IMR-90 (cell line): ENCODE results near the gene CHI3L1. TPM values are rescaled to one million over a fixed set of nuclear protein-coding genes. Genes with fewer than 3 reads are reported as not detected.

Experiments
- ATAC-seq: fragments of 200-7000 bp; cut with Tn5 transposase; 2 replicates; pipeline ENCODE4 v1.9.1; 2020; ENCODE audit warnings: low read depth, mild to moderate bottlenecking, moderate library complexity
- BruUV-seq: library from RNA; stranded (reverse); fragments of 400-500 nt; replicated peaks from 2 replicates; lab custom pipeline; 2021; lab: Mats Ljungman, UMichigan
- CTCF ChIA-PET: fragments of 300-600 bp; formaldehyde crosslinking; extraction: SDS; loops from one replicate; lab custom pipeline; 2021; ENCODE audit warnings: antibody characterized with exemption; lab: Yijun Ruan, JAX
- POLR2A ChIA-PET: fragments of 300-600 bp; sonication (Branson Sonifier 250); formaldehyde crosslinking; loops from one replicate; lab custom pipeline; 2022; ENCODE audit warnings: antibody characterized with exemption; ENCODE audit not compliant: unreplicated experiment; lab: Charles Lee
- DNase-seq: peaks from one replicate; pipeline ENCODE4 v3.0.0; 2013
- H2AFZ ChIP-seq: replicated peaks from 2 replicates; pipeline ENCODE3; 2013; ENCODE audit warnings: low read length, mild to moderate bottlenecking; ENCODE audit not compliant: poor library complexity
- H2AK5ac ChIP-seq: 2 replicates; pipeline ENCODE4 v1.6.1; 2013; ENCODE audit warnings: low read depth, low read length, inconsistent platforms
- H2AK9ac ChIP-seq: replicated peaks from 2 replicates; pipeline ENCODE3; 2013; ENCODE audit warnings: mild to moderate bottlenecking, low read depth, low read length, moderate library complexity; ENCODE audit not compliant: poor library complexity
- H2BK120ac ChIP-seq: 2 replicates; pipeline ENCODE4 v1.6.1; 2013; ENCODE audit warnings: low read depth, low read length, inconsistent platforms
- H2BK15ac ChIP-seq: 3 replicates; pipeline ENCODE4 v1.6.1; 2013; ENCODE audit warnings: low read depth, low read length, inconsistent platforms
- H2BK20ac ChIP-seq: 2 replicates; pipeline ENCODE4 v1.6.1; 2013; ENCODE audit warnings: low read depth, mild to moderate bottlenecking, inconsistent platforms, low read length, moderate library complexity
- H2BK5ac ChIP-seq: 2 replicates; pipeline ENCODE4 v1.6.1; 2013; ENCODE audit warnings: mild to moderate bottlenecking, low read depth, low read length, inconsistent platforms; ENCODE audit not compliant: poor library complexity, severe bottlenecking
- H3K14ac ChIP-seq: replicated peaks from 2 replicates; pipeline ENCODE4 v1.6.1; 2013; ENCODE audit warnings: low read depth, low read length, inconsistent platforms
- H3K18ac ChIP-seq: 2 replicates; pipeline ENCODE4 v1.6.1; 2013; ENCODE audit warnings: low read depth, low read length, control low read depth
- H3K23ac ChIP-seq: 2 replicates; pipeline ENCODE4 v1.6.1; 2013; ENCODE audit warnings: low read depth, low read length, inconsistent platforms
- H3K27ac ChIP-seq: 2 replicates; pipeline ENCODE4 v1.5.1; 2013; ENCODE audit warnings: mild to moderate bottlenecking, control low read depth, low read length; ENCODE audit not compliant: insufficient read depth
- H3K27me3 ChIP-seq: 2 replicates; pipeline ENCODE4 v1.6.1; 2013; ENCODE audit warnings: low read length; ENCODE audit not compliant: control insufficient read depth, insufficient read depth
- H3K36me3 ChIP-seq: 2 replicates; pipeline ENCODE4 v1.6.1; 2013; ENCODE audit warnings: low read length, mixed read lengths; ENCODE audit not compliant: control insufficient read depth, insufficient read depth
- H3K4ac ChIP-seq: 2 replicates; pipeline ENCODE4 v1.6.1; 2013; ENCODE audit warnings: low read depth, low read length, inconsistent platforms
- H3K4me1 ChIP-seq: 2 replicates; pipeline ENCODE4 v1.6.1; 2013; ENCODE audit warnings: low read length, mixed read lengths; ENCODE audit not compliant: control insufficient read depth, insufficient read depth
- H3K4me2 ChIP-seq: 2 replicates; pipeline ENCODE4 v1.6.1; 2013; ENCODE audit warnings: low read depth, mild to moderate bottlenecking, control low read depth, low read length, moderate library complexity
- H3K4me3 ChIP-seq: 2 replicates; pipeline ENCODE4 v1.5.1; 2013; ENCODE audit warnings: low read depth, mild to moderate bottlenecking, control low read depth, low read length, moderate library complexity; ENCODE audit not compliant: insufficient read depth
- H3K56ac ChIP-seq: 2 replicates; pipeline ENCODE4 v1.6.1; 2013; ENCODE audit warnings: low read length, inconsistent platforms; ENCODE audit not compliant: insufficient read depth; ENCODE audit errors: extremely low read depth
- H3K79me1 ChIP-seq, 2 experiments: 2 replicates each; pipeline ENCODE4 v1.6.1; 2013; ENCODE audit warnings: low read length in 2 of 2, inconsistent platforms in 1 of 2, low read depth in 1 of 2
- H3K9ac ChIP-seq: 2 replicates; pipeline ENCODE4 v1.6.1; 2013; ENCODE audit warnings: low read depth, low read length, control low read depth
- H3K9me1 ChIP-seq: 2 replicates; pipeline ENCODE4 v1.6.1; 2013; ENCODE audit warnings: low read length, inconsistent platforms; ENCODE audit not compliant: insufficient read depth
- H3K9me3 ChIP-seq: 2 replicates; pipeline ENCODE4 v1.6.1; 2013; ENCODE audit warnings: low read length; ENCODE audit not compliant: control insufficient read depth, insufficient read depth
- H4K20me1 ChIP-seq: 2 replicates; pipeline ENCODE4 v1.6.1; 2013; ENCODE audit warnings: low read length, inconsistent platforms; ENCODE audit not compliant: insufficient read depth
- H4K5ac ChIP-seq: 2 replicates; pipeline ENCODE4 v1.6.1; 2013; ENCODE audit warnings: mild to moderate bottlenecking, low read depth, low read length, control low read depth
- H4K8ac ChIP-seq, 2 experiments: 2 replicates each; pipeline ENCODE4 v1.6.1; 2013; ENCODE audit warnings: low read depth in 2 of 2, low read length in 2 of 2, control low read depth in 1 of 2, inconsistent platforms in 1 of 2
- H4K91ac ChIP-seq: 2 replicates; pipeline ENCODE4 v1.6.1; 2013; ENCODE audit warnings: low read depth, low read length, inconsistent platforms; ENCODE audit not compliant: insufficient read depth
- MXI1 ChIP-seq: IDR thresholded peaks from 2 replicates; pipeline ENCODE4 v1.6.1; 2012; ENCODE audit warnings: low read depth, mild to moderate bottlenecking, low read length, moderate library complexity, borderline replicate concordance
- WGBS, 2 experiments: methylation state at CpG; one replicate each; pipeline versions ENCODE4 v1.1.5 to v1.1.7; 2013; ENCODE audit warnings: missing lambda C conversion rate in 2 of 2; ENCODE audit not compliant: insufficient read length in 1 of 2; ENCODE audit errors: extremely low coverage in 2 of 2; 5-methylcytosine and 5-hydroxymethylcytosine counted together
- dilution Hi-C: fragments of 300-500 bp; cut with HindIII; formaldehyde crosslinking; loops from one replicate; pipeline ENCODE4 v1.14.3; 2018; ENCODE audit warnings: low sequenced_read_pairs; ENCODE audit not compliant: unreplicated experiment
- in situ Hi-C: fragments of 300-500 bp; cut with MboI; formaldehyde crosslinking; loops from 3 replicates; pipeline ENCODE4 v1.14.3; 2019; ENCODE audit warnings: low sequenced_read_pairs, inconsistent platforms, mixed read lengths
- intact Hi-C: fragments of 100-400 bp; cut with micrococcal nuclease; formaldehyde crosslinking; loops from 2 replicates; pipeline ENCODE4 v1.10.0; 2022
- polyA plus RNA-seq, 3 experiments: library from polyadenylated mRNA; depleted of rRNA; stranded (reverse); fragments of >200 nt; gene quantifications; 2 replicates each; pipeline ENCODE4 v1.2.3, GENCODE V29; 2012; ENCODE audit warnings: low replicate concordance in 1 of 3
- total RNA-seq: library from RNA; depleted of rRNA; stranded (reverse); fragments of >200 nt; gene quantifications from 2 replicates; pipeline ENCODE4 v1.2.3, GENCODE V29; 2012
- TF ChIP-seq, protein P1 (sequence below): fragments of 150-350 bp; IDR thresholded peaks from 2 replicates; pipeline ENCODE4 v1.6.1; 2016; ENCODE audit warnings: low read depth, mild to moderate bottlenecking, low read length, moderate library complexity, borderline replicate concordance

The CHI3L1 gene
- total and polyA plus RNA-seq, 2 of the 4 experiments (the other 2 are of a cell fraction), result 0.17 TPM; not detected in 1

DNA sequence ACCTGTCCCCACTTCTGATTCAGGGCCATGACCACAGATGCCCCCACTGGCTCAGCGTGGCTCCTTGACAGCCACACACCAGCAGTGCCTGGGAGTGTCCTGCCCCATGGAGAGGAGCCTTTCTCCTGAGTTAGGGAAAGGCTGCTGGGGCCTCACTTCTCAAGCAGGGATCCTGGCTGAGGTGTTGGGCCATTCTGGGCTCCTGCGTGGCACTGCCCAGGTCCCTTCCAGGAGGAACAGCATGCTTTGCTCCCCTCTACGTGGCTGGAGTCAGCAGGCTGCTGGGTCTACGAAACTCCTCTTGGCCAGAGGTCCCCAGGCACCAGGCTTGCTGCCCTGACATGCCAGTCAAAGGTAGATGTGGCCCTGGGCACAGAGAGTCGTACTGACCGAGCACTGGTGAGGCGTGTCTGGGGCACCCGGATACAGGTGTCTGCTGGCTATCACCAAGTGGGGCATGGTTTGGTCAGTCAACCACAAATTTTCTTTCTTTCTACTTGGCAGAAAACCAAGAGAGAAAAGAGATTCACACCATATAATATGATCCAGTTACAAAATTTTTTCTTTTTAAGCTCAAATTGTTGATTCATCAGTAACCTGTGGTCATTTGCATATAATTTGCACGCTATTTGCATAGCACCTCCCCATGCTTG is 54.8 kb downstream of the CHI3L1 start:
- Histone ChIP-seq H2AK9ac (no peak overlapping the region), H3K14ac (no peak overlapping the region), H3K36me3 (no peaks in the 10 kb centered on the region), H2BK20ac (no peak overlapping the region), H2BK15ac (no peak overlapping the region), H3K4me3 (no peak overlapping the region), H3K4me1 (peaks cover 2% of the 10 kb centered on the region; the same call in 1 of the 2 replicates), H3K23ac (no peak overlapping the region), H3K79me1 (no peaks in the 10 kb centered on the region), H2BK120ac (no peak overlapping the region), H3K18ac (no peak overlapping the region), H4K5ac (no peak overlapping the region), H3K9me1 (no peaks in the 10 kb centered on the region), H2AK5ac (no peak overlapping the region), H3K4me2 (no peak overlapping the region), H3K56ac (no peak overlapping the region), H3K9me3 (no peaks in the 10 kb centered on the region), H2AFZ (no peak overlapping the region), H4K8ac (no peak overlapping the region), H3K27ac (no peak overlapping the region), H3K9ac (no peak overlapping the region), H3K4ac (no peak overlapping the region), H3K27me3 (peaks cover 25% of the 10 kb centered on the region), H2BK5ac (no peak overlapping the region), H4K20me1 (no peaks in the 10 kb centered on the region), H4K91ac (no peak overlapping the region)
- ATAC-seq (no peak), DNase-seq (no peak)
- WGBS, 2 experiments, result 82% methylated on average over 3 of the region's 9 CpGs; no CpG with 5 or more reads in 1 of the 2 experiments
- in situ Hi-C loops, result no loop called here
- dilution Hi-C loops, result no loop called here
- ChIA-PET POLR2A (no interaction called here), CTCF (no interaction called here)
- BruUV-seq, result no TSS peak
- no peak for TF ChIP-seq MXI1
- TF ChIP-seq, protein P1, sequence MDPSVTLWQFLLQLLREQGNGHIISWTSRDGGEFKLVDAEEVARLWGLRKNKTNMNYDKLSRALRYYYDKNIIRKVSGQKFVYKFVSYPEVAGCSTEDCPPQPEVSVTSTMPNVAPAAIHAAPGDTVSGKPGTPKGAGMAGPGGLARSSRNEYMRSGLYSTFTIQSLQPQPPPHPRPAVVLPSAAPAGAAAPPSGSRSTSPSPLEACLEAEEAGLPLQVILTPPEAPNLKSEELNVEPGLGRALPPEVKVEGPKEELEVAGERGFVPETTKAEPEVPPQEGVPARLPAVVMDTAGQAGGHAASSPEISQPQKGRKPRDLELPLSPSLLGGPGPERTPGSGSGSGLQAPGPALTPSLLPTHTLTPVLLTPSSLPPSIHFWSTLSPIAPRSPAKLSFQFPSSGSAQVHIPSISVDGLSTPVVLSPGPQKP, result no peak
- intact Hi-C loops, result no loop called here
